Activated naive CD4-positive, alpha-beta T cell treated with anti-CD3 and anti-CD28 coated beads, Interleukin-2, amount 50 U/mL, for 24 hours (primary cell): ENCODE measurements around the gene OR10A4.
"Not testable (repeated sequence)": the region's sequence is repeated elsewhere in the genome, so short reads cannot be mapped to it uniquely, and the experiment has no call there.

Source experiments
- H3K27ac Mint-ChIP-seq: one replicate; pipeline ENCODE4 v1.8.0; 2021; ENCODE audit warnings: mild to moderate bottlenecking, mixed read lengths
- H3K27me3 Mint-ChIP-seq: one replicate; pipeline ENCODE4 v1.8.0; 2021; ENCODE audit warnings: mixed read lengths
- H3K36me3 Mint-ChIP-seq: one replicate; pipeline ENCODE4 v1.8.0; 2021; ENCODE audit warnings: mixed read lengths
- H3K4me1 Mint-ChIP-seq: one replicate; pipeline ENCODE4 v1.8.0; 2021; ENCODE audit warnings: mixed read lengths
- H3K4me3 Mint-ChIP-seq: one replicate; pipeline ENCODE4 v1.8.0; 2021; ENCODE audit warnings: mild to moderate bottlenecking, mixed read lengths
- H3K9me3 Mint-ChIP-seq: one replicate; pipeline ENCODE4 v1.8.0; 2021; ENCODE audit warnings: mixed read lengths

OR10A4 gene

DNA sequence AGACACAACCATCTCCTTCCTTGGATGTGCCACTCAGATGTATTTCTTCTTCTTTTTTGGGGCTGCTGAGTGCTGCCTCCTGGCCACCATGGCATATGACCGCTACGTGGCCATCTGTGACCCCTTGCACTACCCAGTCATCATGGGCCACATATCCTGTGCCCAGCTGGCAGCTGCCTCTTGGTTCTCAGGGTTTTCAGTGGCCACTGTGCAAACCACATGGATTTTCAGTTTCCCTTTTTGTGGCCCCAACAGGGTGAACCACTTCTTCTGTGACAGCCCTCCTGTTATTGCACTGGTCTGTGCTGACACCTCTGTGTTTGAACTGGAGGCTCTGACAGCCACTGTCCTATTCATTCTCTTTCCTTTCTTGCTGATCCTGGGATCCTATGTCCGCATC, 489 bp downstream of the OR10A4 start:
- Mint-ChIP-seq H3K27me3 (peaks cover 7% of the 10 kb centered on the region), H3K36me3 (no peaks in the 10 kb centered on the region), H3K27ac (no peak overlapping the region), H3K4me3 (no peak overlapping the region), H3K9me3 (no peaks in the 10 kb centered on the region), H3K4me1 (no peaks in the 10 kb centered on the region)

DNA sequence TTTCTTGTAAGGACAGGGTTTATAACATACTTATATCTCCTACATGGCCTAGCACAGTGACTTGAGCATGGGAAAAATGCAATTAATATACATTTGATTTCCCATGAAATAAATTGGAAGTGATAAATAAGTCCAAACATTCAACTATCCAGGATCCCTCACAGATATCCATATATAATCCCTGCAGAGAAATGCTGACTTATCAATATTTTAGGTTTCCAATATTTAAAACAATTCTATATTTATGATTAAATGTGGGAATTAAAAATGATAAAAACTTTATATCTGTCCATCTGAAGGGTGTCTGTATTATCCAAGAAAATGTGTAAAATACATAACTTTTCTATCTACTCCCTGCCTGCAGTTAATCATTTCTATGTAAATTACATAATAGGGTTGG, 6.3 kb downstream of the OR10A4 start:
- Mint-ChIP-seq H3K27ac (no peak overlapping the region), H3K4me1 (no peaks in the 10 kb centered on the region), H3K9me3 (no peaks in the 10 kb centered on the region), H3K27me3 (peaks cover 22% of the 10 kb centered on the region), H3K36me3 (no peaks in the 10 kb centered on the region), H3K4me3 (no peak overlapping the region)

DNA sequence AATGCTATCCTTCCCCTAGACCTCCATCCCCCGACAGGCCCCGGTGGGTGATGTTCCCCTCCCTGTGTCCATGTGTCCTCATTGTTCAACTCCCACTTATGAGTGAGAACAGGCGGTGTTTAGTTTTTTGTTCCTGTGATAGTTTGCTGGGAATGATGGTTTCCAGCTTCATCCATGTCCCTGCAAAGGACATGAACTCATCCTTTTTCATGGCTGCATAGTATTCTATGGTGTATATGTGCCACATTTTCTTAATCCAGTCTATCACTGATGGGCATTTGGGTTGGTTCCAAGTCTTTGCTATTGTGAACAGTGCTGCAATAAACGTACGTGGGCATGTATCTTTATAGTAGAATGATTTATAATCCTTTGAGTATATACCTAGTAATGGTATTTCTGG, 11.3 kb downstream of the OR10A4 start:
- H3K36me3 Mint-ChIP-seq, H3K4me3 Mint-ChIP-seq, H3K27ac Mint-ChIP-seq, H3K4me1 Mint-ChIP-seq, H3K9me3 Mint-ChIP-seq: not testable (repeated sequence)
- peaks cover 24% of the 10 kb centered on the region for H3K27me3 Mint-ChIP-seq

DNA sequence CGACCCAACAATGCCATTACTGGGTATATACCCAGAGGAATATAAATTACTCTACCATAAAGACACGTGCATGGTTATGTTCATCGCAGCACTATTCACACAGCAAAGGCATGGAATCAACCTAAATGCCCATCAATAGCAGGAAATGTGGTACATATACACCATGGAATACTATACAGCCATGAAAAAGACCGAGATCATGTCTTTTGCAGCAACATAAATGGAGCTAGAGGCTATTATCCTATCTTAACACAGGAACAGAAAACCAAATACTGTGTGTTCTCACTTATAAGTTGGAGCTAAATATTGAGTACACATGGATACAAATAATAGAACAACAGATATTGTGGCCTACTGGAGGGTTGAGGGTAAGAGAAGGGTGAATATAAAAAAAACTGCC, 12.4 kb downstream of the OR10A4 start:
- H3K27ac Mint-ChIP-seq = no peak overlapping the region
- no peak overlapping the region for H3K4me3 Mint-ChIP-seq

DNA sequence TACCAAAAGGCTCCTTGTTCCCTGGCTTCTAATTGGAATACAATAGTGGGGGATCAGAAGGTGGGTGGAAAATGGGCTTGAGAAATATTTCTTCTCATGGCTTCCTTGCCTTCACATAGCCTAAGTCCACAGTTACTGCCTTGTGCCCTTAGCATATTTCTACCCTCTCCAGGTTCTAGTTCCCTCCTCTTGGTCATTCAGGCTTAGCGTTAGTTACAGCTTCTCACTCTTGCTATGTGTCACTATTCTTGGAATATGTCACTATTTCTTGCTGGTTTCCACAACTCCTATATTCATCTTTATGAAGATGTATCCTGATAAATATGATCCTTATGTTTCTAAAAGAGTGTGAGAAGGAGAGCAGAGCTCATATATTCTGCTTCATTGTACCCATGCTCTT, 13.4 kb downstream of the OR10A4 start:
- H3K4me1 Mint-ChIP-seq = no peaks in the 10 kb centered on the region
- H3K36me3 Mint-ChIP-seq = no peaks in the 10 kb centered on the region
- no peak overlapping the region for H3K4me3 Mint-ChIP-seq
- H3K27ac Mint-ChIP-seq = no peak overlapping the region
- H3K9me3 Mint-ChIP-seq = peaks cover 7% of the 10 kb centered on the region
- peaks cover 17% of the 10 kb centered on the region for H3K27me3 Mint-ChIP-seq

More for the DNA sequence above, 12.4 kb downstream of the OR10A4 start:
- Mint-ChIP-seq H3K27me3 (peaks cover 19% of the 10 kb centered on the region), H3K4me1 (no peaks in the 10 kb centered on the region), H3K9me3 (peaks cover 7% of the 10 kb centered on the region), H3K36me3 (no peaks in the 10 kb centered on the region)

DNA sequence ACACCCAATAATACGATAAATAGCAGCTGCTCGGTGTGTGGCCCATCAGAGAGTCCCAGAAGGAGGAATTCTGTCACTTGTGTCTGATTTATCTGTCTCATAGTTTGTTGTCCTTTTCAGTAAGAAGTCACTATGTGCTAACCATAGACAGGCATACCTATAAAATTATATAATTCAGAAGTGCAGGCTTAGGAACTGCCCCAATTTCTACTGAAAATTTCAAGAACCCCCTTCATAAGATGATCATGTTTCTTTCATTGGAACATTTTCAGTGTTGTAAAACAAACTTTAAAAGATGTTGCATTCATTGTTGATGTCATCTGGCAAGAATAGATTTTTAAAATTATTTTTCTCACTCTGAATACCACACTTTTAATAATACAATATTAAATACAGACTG, 16.0 kb downstream of the OR10A4 start, which contains the start of gene OR2D2:
OR2D2 (minus strand) TSS at position 101 of the 400 bp plus-strand sequence; CDS start at position 101, 0 bp downstream.
- Mint-ChIP-seq H3K27ac (no peak within 1 kb of the TSS), H3K36me3 (no peaks in the 10 kb centered on the region), H3K9me3 (peaks cover 7% of the 10 kb centered on the region), H3K4me3 (no peak within 1 kb of the TSS), H3K4me1 (no peaks in the 10 kb centered on the region), H3K27me3 (peaks cover 20% of the 10 kb centered on the region)

DNA sequence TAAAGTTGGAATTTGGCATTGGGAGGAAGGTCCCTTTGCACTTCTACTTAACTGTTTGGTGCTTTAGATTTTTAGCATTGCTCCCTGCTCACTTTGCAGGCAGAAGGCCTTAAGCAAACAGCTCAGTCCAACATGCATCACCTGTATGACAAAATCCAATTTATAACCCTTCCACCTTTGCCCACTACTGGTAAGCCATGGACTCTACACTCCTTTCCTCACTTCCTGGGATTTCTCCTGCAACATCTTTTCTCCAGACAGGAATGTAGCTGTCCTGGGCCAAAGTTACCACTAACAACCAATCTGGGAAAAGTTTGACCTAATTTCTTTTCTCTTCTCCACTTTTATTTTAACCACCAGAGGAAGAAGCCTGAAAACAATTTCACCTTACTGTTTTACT, 17.7 kb downstream of the OR10A4 start:
- Mint-ChIP-seq H3K4me1 (no peaks in the 10 kb centered on the region), H3K4me3 (no peak overlapping the region), H3K36me3 (no peaks in the 10 kb centered on the region), H3K27me3 (peaks cover 26% of the 10 kb centered on the region), H3K27ac (no peak overlapping the region), H3K9me3 (peaks cover 7% of the 10 kb centered on the region)

DNA sequence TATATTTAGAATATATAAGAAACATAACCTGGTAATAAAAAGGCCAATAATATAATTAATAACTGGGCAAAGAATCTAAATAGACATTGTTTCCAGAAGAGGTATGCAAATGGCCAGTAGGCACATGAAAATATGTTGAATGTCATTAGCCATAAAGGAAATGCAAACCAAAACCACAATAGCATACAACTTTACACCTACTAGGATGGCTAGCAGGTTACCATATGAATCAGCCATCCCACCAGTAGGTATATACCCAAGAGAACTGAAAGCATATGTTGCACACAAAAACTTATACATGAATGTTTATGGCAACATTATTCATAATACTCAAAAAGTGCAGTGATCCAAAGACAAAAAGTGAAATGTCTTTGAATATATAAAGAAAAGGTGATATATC, 18.6 kb downstream of the OR10A4 start:
- H3K4me3 Mint-ChIP-seq = no peak overlapping the region
- no peaks in the 10 kb centered on the region for H3K9me3 Mint-ChIP-seq
- peaks cover 26% of the 10 kb centered on the region for H3K27me3 Mint-ChIP-seq
- H3K36me3 Mint-ChIP-seq = no peaks in the 10 kb centered on the region
- no peak overlapping the region for H3K27ac Mint-ChIP-seq
- no peaks in the 10 kb centered on the region for H3K4me1 Mint-ChIP-seq

DNA sequence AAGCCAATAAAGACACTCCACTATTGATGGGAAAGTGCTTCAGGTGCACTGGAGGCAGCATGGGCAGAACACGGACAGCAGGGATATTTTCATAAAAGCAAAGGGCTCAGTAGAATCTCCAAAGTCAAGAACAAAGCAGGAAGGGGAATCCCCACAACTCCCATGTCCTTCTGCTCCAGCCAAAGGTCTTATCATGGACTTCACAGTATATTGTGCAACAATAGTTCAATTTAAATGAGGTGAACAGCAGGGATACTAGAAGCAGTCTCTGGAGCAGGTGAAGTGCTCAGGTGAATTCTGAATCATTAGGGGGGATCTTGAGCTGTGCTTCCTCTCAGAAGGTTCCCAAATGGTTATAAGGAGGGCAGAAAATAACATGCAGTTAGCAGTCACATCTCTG, 22.5 kb downstream of the OR10A4 start:
- no peak overlapping the region for H3K27ac Mint-ChIP-seq
- H3K9me3 Mint-ChIP-seq = no peaks in the 10 kb centered on the region
- no peaks in the 10 kb centered on the region for H3K36me3 Mint-ChIP-seq
- no peak overlapping the region for H3K4me3 Mint-ChIP-seq
- H3K27me3 Mint-ChIP-seq = peaks cover 20% of the 10 kb centered on the region
- H3K4me1 Mint-ChIP-seq = no peaks in the 10 kb centered on the region

DNA sequence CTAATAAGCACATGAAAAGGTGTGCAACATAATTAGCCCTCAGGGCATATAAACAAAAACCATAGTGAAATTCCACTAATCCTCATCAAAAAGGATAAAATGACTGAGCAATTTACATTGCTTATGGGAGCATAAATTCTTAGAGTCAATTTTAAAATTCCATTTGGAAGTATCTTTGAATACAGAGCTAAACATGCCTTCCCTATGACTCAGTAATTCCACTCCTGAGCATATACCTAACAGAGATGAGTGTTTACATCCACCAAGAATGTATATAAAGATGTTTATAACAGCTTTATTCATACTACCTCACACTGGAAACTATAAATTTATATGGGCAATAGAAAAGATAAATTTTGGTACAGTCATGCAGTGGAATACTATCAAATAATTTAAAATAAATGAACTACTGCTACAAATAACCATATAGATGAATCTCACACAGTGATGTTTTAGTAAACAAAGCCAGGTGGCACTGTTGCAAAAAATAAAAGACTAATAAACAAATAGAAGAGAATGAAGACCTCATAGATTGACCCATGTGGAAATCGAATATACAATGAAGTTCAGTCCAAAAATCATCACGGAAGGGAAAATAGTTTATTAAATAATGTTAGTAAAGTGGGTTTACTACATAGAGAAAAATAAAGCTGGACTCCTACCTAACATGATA, 24.0 kb downstream of the OR10A4 start:
- Mint-ChIP-seq H3K27ac (no peak overlapping the region), H3K36me3 (no peaks in the 10 kb centered on the region), H3K9me3 (no peaks in the 10 kb centered on the region), H3K27me3 (peaks cover 13% of the 10 kb centered on the region), H3K4me1 (no peaks in the 10 kb centered on the region), H3K4me3 (no peak overlapping the region)

DNA sequence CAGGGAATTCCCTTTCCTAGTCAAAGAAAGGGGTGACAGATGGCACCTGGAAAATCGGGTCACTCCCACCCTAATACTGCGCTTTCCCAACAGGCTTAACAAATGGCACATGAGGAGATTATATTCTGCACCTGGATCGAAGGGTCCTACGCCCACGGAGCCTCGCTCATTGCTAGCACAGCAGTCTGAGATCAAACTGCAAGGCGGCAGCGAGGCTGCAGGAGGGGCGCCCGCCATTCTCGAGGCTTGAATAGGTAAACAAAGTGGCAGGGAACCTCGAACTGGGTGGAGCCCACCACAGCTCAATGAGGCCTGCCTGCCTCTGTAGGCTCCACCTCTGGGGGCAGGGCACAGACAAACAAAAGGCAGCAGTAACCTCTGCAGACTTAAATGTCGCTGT, 28.4 kb downstream of the OR10A4 start:
- not testable (repeated sequence) for H3K4me3 Mint-ChIP-seq, H3K36me3 Mint-ChIP-seq, H3K9me3 Mint-ChIP-seq, H3K27ac Mint-ChIP-seq, H3K4me1 Mint-ChIP-seq, H3K27me3 Mint-ChIP-seq

DNA sequence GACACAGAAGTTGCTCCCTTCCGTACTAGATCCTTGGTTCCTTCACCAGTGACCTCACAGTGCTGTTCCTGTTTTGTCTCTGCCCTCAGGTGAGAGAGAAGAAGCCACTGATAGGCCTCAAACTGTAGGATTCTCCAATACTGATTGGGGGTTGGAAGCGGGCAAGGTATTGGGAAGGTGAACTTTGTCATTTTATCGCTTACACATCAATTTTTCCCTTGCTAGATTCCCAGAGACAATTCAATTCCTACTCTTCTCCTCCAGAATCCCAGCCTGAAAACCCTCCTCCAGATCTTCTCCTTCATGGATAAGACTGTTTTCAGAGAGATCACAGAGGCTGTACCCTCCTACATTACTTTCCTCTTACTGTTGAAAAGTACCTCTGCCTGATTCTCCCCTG, 35.0 kb downstream of the OR10A4 start:
- Mint-ChIP-seq H3K4me3 (no peak overlapping the region), H3K36me3 (no peaks in the 10 kb centered on the region), H3K9me3 (no peaks in the 10 kb centered on the region), H3K4me1 (no peaks in the 10 kb centered on the region), H3K27ac (no peak overlapping the region), H3K27me3 (no peaks in the 10 kb centered on the region)

DNA sequence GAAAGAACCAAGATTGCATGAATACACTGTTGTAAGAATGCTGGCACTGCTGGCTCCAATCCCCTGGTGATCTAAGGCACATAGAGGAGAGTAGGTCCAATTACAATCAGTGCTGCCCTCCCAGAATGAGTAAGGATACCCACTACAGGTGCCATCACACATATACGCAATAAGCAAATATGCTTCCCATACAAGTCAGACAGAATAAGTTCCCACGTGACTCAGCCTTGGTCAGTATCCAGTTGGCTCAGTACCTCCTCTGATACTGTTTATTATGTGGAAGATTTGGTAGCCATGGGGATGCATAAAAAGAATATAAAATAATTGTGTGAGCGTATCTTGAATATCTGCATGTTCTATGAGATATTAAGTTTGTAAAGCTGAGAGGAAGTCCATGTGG, 35.5 kb downstream of the OR10A4 start:
- Mint-ChIP-seq H3K27ac (no peak overlapping the region), H3K9me3 (no peaks in the 10 kb centered on the region), H3K4me1 (no peaks in the 10 kb centered on the region), H3K4me3 (no peak overlapping the region), H3K36me3 (no peaks in the 10 kb centered on the region), H3K27me3 (no peaks in the 10 kb centered on the region)

DNA sequence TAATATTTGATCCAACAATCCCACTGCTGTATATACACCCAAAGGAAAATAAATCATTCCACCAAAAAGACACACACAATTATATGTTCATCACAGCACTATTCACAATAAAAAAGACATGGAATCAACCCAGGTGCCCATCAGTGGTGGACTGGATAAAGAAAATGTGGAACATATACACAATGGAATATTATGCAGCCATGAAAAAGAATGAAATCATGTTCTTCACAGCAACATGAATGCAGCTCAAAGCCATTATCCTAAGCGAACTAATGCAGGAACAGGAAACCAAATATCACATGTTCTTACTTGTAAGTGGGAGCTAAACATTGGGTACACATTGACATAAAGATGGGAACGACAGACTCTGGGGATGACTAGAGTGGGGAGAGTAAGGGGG, 43.3 kb downstream of the OR10A4 start:
- Mint-ChIP-seq H3K4me3 (no peak overlapping the region), H3K27me3 (peaks cover 19% of the 10 kb centered on the region)

DNA sequence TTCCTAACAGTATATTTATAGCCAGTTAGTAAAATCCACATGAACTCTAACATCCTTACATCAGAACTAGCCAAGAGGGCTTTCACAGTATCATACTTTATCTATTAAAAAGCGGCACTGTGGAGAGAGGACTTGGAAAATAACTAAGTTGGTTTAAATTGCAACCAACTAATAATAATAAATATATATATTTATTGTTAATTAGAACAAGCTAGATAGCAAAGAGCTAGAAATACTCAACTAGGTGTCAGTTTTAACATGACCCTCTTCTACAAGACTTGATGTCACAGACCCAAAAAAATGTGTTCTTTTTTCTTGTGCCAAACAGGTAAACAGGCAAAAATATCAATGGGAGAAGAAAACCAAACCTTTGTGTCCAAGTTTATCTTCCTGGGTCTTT, 44.3 kb downstream of the OR10A4 start, which contains the start of gene OR2D3:
OR2D3 (plus strand) TSS at position 301 of the 400 bp plus-strand sequence; CDS start at position 301, 0 bp downstream.
- Mint-ChIP-seq H3K27me3 (peaks cover 22% of the 10 kb centered on the region), H3K4me3 (no peak within 1 kb of the TSS), H3K36me3 (peaks cover 2% of the 10 kb centered on the region)

More for the DNA sequence above, 43.3 kb downstream of the OR10A4 start:
- Mint-ChIP-seq H3K36me3 (peaks cover 2% of the 10 kb centered on the region), H3K9me3 (no peaks in the 10 kb centered on the region), H3K4me1 (no peaks in the 10 kb centered on the region), H3K27ac (no peak overlapping the region)

DNA sequence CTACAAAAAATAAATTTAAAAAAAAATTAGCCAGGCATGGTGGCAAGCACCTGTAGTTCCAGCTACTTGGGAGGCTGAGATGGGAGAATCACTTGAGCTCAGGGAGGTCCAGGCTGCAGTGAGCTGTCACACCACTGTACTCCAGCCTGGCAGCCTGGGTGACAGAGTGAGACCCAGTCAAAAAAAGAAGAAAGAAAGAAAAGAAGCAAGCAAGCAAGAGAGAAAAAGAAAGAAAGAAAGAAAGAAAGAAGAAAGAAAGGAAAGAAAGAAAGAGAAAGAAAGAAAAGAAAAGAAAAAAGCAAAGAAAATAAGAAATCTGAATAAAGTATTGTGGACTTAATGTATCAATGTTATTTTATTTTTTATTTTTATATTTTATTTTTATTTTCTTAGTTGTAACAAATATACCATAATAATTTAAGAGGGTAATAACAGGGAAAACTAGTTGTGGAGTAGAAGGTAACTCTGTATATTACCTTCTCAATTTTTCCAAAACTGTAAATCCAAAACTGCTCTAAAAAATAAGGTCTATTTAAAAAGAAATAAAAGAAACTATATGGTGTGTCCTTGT, 48.7 kb downstream of the OR10A4 start:
- H3K27ac Mint-ChIP-seq = no peak overlapping the region
- no peak overlapping the region for H3K4me3 Mint-ChIP-seq
- peaks cover 38% of the 10 kb centered on the region for H3K27me3 Mint-ChIP-seq
- peaks cover 12% of the 10 kb centered on the region for H3K4me1 Mint-ChIP-seq
- H3K9me3 Mint-ChIP-seq = no peaks in the 10 kb centered on the region
- peaks cover 2% of the 10 kb centered on the region for H3K36me3 Mint-ChIP-seq

More for the DNA sequence above, 44.3 kb downstream of the OR10A4 start, which contains the start of gene OR2D3:
- no peaks in the 10 kb centered on the region for H3K4me1 Mint-ChIP-seq
- no peaks in the 10 kb centered on the region for H3K9me3 Mint-ChIP-seq
- H3K27ac Mint-ChIP-seq = no peak within 1 kb of the TSS
